HEK293 (cell line): ENCODE measurements around the gene TPBGL.
A peak's percentile ranks its signal among the peaks of the same experiment; 100 is the strongest.

ENCODE experiments used
- CTCF ChIA-PET: fragments of 350-600 bp; formaldehyde crosslinking; extraction: SDS; loops from one replicate; lab custom pipeline; 2021; ENCODE audit warnings: antibody characterized with exemption; lab: Yijun Ruan, JAX
- POLR2A ChIA-PET: fragments of 300-600 bp; formaldehyde crosslinking; extraction: SDS; loops from one replicate; lab custom pipeline; 2020; ENCODE audit warnings: antibody characterized with exemption, inconsistent platforms; lab: Yijun Ruan, JAX
- H3K27ac ChIP-seq: fragments of 200-500 bp; sonication (Bioruptor generic); 2 replicates; pipeline ENCODE4 v1.5.1; 2014; ENCODE audit warnings: low read depth, low read length, control low read depth, inconsistent platforms; ENCODE audit errors: extremely low read depth
- H3K36me3 ChIP-seq, 2 experiments: fragments of 200-500 bp in 1 of 2; sonication (Bioruptor generic) in 1 of 2; 1 replicate in 1 of 2; 2 replicates in 1 of 2; pipeline ENCODE4 v1.5.1; 2014 to 2017; ENCODE audit warnings: inconsistent platforms in 2 of 2, low read length in 2 of 2; ENCODE audit not compliant: control insufficient read depth in 2 of 2, insufficient read depth in 1 of 2
- H3K4me1 ChIP-seq: fragments of 200-500 bp; sonication (Bioruptor generic); 2 replicates; pipeline ENCODE4 v1.5.1; 2014; ENCODE audit warnings: mild to moderate bottlenecking, low read length, inconsistent platforms; ENCODE audit not compliant: control insufficient read depth, insufficient read depth
- H3K4me3 ChIP-seq: 2 replicates; pipeline ENCODE4 v1.5.1; 2011; ENCODE audit warnings: low read depth, mild to moderate bottlenecking, control low read depth, low read length, moderate library complexity
- H3K9me3 ChIP-seq: fragments of 200-500 bp; sonication (Bioruptor generic); 2 replicates; pipeline ENCODE4 v1.5.1; 2014; ENCODE audit warnings: low read depth, low read length, inconsistent platforms; ENCODE audit not compliant: control insufficient read depth, insufficient read depth
- KLF8 ChIP-seq: fragments of 450-650 bp; formaldehyde crosslinking; IDR thresholded peaks from 2 replicates; pipeline ENCODE4 v1.5.1; 2016; ENCODE audit warnings: missing biosample characterization, missing genetic modification characterization
- KLF9 ChIP-seq: fragments of 450-650 bp; formaldehyde crosslinking; IDR thresholded peaks from 2 replicates; pipeline ENCODE4 v1.5.1; 2016; ENCODE audit warnings: missing biosample characterization, missing genetic modification characterization, low read depth
- PRDM10 ChIP-seq: fragments of 450-650 bp; formaldehyde crosslinking; IDR thresholded peaks from 2 replicates; pipeline ENCODE4 v1.5.1; 2016; ENCODE audit warnings: missing biosample characterization, missing genetic modification characterization
- REST ChIP-seq: fragments of 450-650 bp; formaldehyde crosslinking; IDR thresholded peaks from 2 replicates; pipeline ENCODE4 v1.5.1; 2016; ENCODE audit warnings: missing biosample characterization, missing genetic modification characterization
- ZBTB21 ChIP-seq: fragments of 450-650 bp; formaldehyde crosslinking; IDR thresholded peaks from 2 replicates; pipeline ENCODE4 v1.5.1; 2017; ENCODE audit warnings: missing biosample characterization, missing genetic modification characterization
- ZBTB44 ChIP-seq: fragments of 450-650 bp; IDR thresholded peaks from 2 replicates; pipeline ENCODE4 v1.5.1; 2018; ENCODE audit warnings: missing biosample characterization, mild to moderate bottlenecking, missing genetic modification characterization
- ZNF19 ChIP-seq: fragments of 450-650 bp; formaldehyde crosslinking; IDR thresholded peaks from 2 replicates; pipeline ENCODE4; 2016; ENCODE audit warnings: missing biosample characterization, missing genetic modification characterization, low read depth
- ZNF239 ChIP-seq: fragments of 450-650 bp; formaldehyde crosslinking; IDR thresholded peaks from 2 replicates; pipeline ENCODE4 v1.5.1; 2016; ENCODE audit warnings: missing biosample characterization, missing genetic modification characterization
- ZNF292 ChIP-seq: fragments of 450-650 bp; formaldehyde crosslinking; IDR thresholded peaks from 2 replicates; pipeline ENCODE4 v1.5.1; 2016; ENCODE audit warnings: low read depth, missing biosample characterization, missing genetic modification characterization, borderline replicate concordance
- ZNF37A ChIP-seq: fragments of 450-650 bp; IDR thresholded peaks from 2 replicates; pipeline ENCODE4 v1.5.1; 2018; ENCODE audit warnings: missing biosample characterization, missing genetic modification characterization
- ZNF449 ChIP-seq: fragments of 450-650 bp; formaldehyde crosslinking; IDR thresholded peaks from 2 replicates; pipeline ENCODE4 v1.5.1; 2017; ENCODE audit warnings: missing biosample characterization, mild to moderate bottlenecking, missing genetic modification characterization, moderate library complexity
- ZNF501 ChIP-seq: fragments of 450-650 bp; formaldehyde crosslinking; IDR thresholded peaks from 2 replicates; pipeline ENCODE4 v1.5.1; 2016; ENCODE audit warnings: missing biosample characterization, missing genetic modification characterization
- ZNF518A ChIP-seq: fragments of 450-650 bp; formaldehyde crosslinking; conservative IDR thresholded peaks from 2 replicates; pipeline ENCODE4 v1.5.1; 2016; ENCODE audit warnings: low read depth, missing biosample characterization, missing genetic modification characterization
- ZNF521 ChIP-seq: fragments of 450-650 bp; formaldehyde crosslinking; IDR thresholded peaks from 2 replicates; pipeline ENCODE4 v1.5.1; 2017; ENCODE audit warnings: missing biosample characterization, mild to moderate bottlenecking, missing genetic modification characterization
- ZNF548 ChIP-seq: fragments of 450-650 bp; formaldehyde crosslinking; IDR thresholded peaks from 2 replicates; pipeline ENCODE4 v1.5.1; 2016; ENCODE audit warnings: missing biosample characterization, missing genetic modification characterization
- ZNF558 ChIP-seq: fragments of 450-650 bp; formaldehyde crosslinking; IDR thresholded peaks from 2 replicates; pipeline ENCODE4 v1.5.1; 2016; ENCODE audit warnings: missing biosample characterization, missing genetic modification characterization
- ZNF626 ChIP-seq: fragments of 450-650 bp; sonication (Bioruptor Pico); formaldehyde crosslinking; IDR thresholded peaks from 2 replicates; pipeline ENCODE4 v1.5.1; 2018; ENCODE audit warnings: missing biosample characterization, missing genetic modification characterization, inconsistent platforms
- ZNF707 ChIP-seq: fragments of 450-650 bp; formaldehyde crosslinking; IDR thresholded peaks from 2 replicates; pipeline ENCODE4 v1.5.1; 2016; ENCODE audit warnings: missing biosample characterization, missing genetic modification characterization
- ZSCAN23 ChIP-seq: fragments of 450-650 bp; formaldehyde crosslinking; IDR thresholded peaks from 2 replicates; pipeline ENCODE4 v1.5.1; 2016; ENCODE audit warnings: missing biosample characterization, missing genetic modification characterization

Gene TPBGL

GRCh38 chr11:75214843-75215242, 25.7 kb upstream of the TPBGL start:
- Histone ChIP-seq H3K4me3 (no peak overlapping the region), H3K27ac (no peak overlapping the region), H3K9me3 (no peaks in the 10 kb centered on the region), H3K36me3 (no peaks in the 10 kb centered on the region), H3K4me1 (no peaks in the 10 kb centered on the region)
- TF ChIP-seq ZNF501 (tag by site-specific recombination): no peak
- TF ChIP-seq KLF8 (tag by site-specific recombination): no peak
- TF ChIP-seq ZBTB44 (tag by site-specific recombination): no peak
- no peak for TF ChIP-seq ZNF521
- no peak for TF ChIP-seq ZSCAN23
- ChIA-PET POLR2A (interaction anchor here (1.0 kb wide), 1 partner anchor 19 kb away, joined by 3 read pairs; no protein-coding TSS in a partner anchor), CTCF (interaction anchor here (0.5 to 3.0 kb wide), 19 partner anchors 10 to 873 kb away, joined by 3 to 17 read pairs (median 4); no protein-coding TSS in a partner anchor)

GRCh38 chr11:75219869-75220268, 20.7 kb upstream of the TPBGL start:
- Histone ChIP-seq H3K36me3 (no peaks in the 10 kb centered on the region), H3K4me1 (no peaks in the 10 kb centered on the region), H3K27ac (no peak overlapping the region), H3K4me3 (no peak overlapping the region), H3K9me3 (no peaks in the 10 kb centered on the region)
- ChIA-PET CTCF (interaction anchor here (0.8 kb wide), 1 partner anchor 25 kb away, joined by 3 read pairs; no protein-coding TSS in a partner anchor), POLR2A (no interaction called here)
- TF ChIP-seq ZBTB21 (no peak), ZNF626 (tag by site-specific recombination) (no peak), REST (tag by site-specific recombination) (no peak), PRDM10 (0 out of 2 replicates have a peak, but pooled peaks have one; percentile 9), KLF8 (tag by site-specific recombination) (no peak), ZNF707 (tag by site-specific recombination) (no peak), ZNF558 (tag by site-specific recombination) (no peak), ZNF518A (tag by site-specific recombination) (no peak), ZNF548 (tag by site-specific recombination) (no peak), ZNF19 (tag by site-specific recombination) (no peak), ZNF239 (tag by site-specific recombination) (no peak), ZNF449 (tag by site-specific recombination) (no peak), ZNF37A (tag by site-specific recombination) (no peak), KLF9 (no peak), ZNF292 (tag by site-specific recombination) (no peak)
